Measurements from ENCODE around the gene TMPRSS7.
A peak's percentile ranks its signal among the peaks of the same experiment; 100 is the strongest.

TMPRSS7 gene

GRCh38 chr3:111999484-112000324, 34.8 kb upstream of the TMPRSS7 start:
- H3K27me3 ChIP-seq (ENCODE audit: insufficient read depth, low read depth, severe bottlenecking), result no peaks in the 10 kb centered on the region
- H3K27ac ChIP-seq, result peak overlapping the region; percentile 85
- DNase-seq, result no peak
- H3K36me3 ChIP-seq, result peaks cover 40% of the 10 kb centered on the region
- no peak for TF ChIP-seq CTCF (IDR thresholded peaks at IDR 0.05; ENCODE audit: low read depth, low read length)
- H3K9me3 ChIP-seq (ENCODE audit: severe bottlenecking), result no peaks in the 10 kb centered on the region
- H3K4me3 ChIP-seq (ENCODE audit: low read depth, low read length), result peak overlapping the region; percentile 86

DNA sequence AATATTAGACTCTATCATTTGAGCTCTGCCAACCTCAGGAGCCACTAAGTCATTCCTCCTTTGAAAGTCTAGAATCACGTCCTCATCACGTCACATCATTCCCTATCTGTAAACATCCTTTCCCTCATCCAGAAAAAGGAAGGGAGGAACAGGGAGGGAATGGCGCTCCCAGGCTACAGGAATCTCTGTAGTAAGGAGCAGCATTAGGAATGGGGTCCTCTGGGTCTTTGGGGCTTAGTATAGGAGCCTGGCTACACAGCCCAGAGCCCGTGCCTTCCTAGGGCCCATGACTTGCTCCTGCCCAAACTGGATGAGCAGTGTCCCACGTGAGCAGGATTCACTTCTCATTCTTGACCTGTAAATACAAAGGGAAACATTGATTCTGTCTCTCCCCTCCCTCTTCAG, 34.2 kb upstream of the TMPRSS7 start:
- Histone ChIP-seq H3K36me3 (peaks cover 47% of the 10 kb centered on the region), H3K27me3 (ENCODE audit: insufficient read depth, low read depth, severe bottlenecking) (no peaks in the 10 kb centered on the region), H3K27ac (no peak overlapping the region), H3K4me3 (ENCODE audit: low read depth, low read length) (peak overlapping the region; percentile 86; the same call in 1 of the 2 replicates), H3K9me3 (ENCODE audit: severe bottlenecking) (no peaks in the 10 kb centered on the region)
- no peak for TF ChIP-seq CTCF (IDR thresholded peaks at IDR 0.05; ENCODE audit: low read depth, low read length)
- no peak for DNase-seq

- Histone ChIP-seq H3K9me3 (ENCODE audit: severe bottlenecking) (no peaks in the 10 kb centered on the region), H3K36me3 (peaks cover 47% of the 10 kb centered on the region), H3K27me3 (ENCODE audit: insufficient read depth, low read depth, severe bottlenecking) (no peaks in the 10 kb centered on the region), H3K27ac (no peak overlapping the region), H3K4me3 (ENCODE audit: low read depth, low read length) (no peak overlapping the region)
- no peak for TF ChIP-seq CTCF (IDR thresholded peaks at IDR 0.05; ENCODE audit: low read depth, low read length)
- DNase-seq, result no peak
Measured at GRCh38 chr3:112000966-112001365, 33.6 kb upstream of the TMPRSS7 start.

DNA sequence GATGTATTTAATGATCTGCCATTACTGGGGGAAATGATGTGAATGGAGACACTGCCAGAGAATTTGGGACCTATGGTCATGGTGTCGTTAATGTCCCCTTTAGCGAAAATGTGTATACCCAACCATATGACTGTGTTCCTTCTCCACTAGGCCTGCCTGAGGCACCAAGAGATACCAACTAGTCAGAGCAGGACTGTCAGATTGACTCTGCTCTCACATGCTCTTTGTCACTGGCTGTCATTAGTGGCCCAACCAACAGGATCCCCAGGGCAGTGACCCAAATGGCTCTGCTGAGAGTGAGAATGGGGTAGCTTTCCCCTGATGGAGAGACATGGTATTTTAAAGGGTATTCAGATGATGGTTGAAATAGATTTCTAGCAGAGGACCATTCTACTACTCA, 33.0 kb upstream of the TMPRSS7 start:
- no peaks in the 10 kb centered on the region for H3K27me3 ChIP-seq (ENCODE audit: insufficient read depth, low read depth, severe bottlenecking)
- DNase-seq, result no peak
- no peak overlapping the region for H3K27ac ChIP-seq
- no peaks in the 10 kb centered on the region for H3K9me3 ChIP-seq (ENCODE audit: severe bottlenecking)
- no peak for TF ChIP-seq CTCF (IDR thresholded peaks at IDR 0.05; ENCODE audit: low read depth, low read length)
- no peak overlapping the region for H3K4me3 ChIP-seq (ENCODE audit: low read depth, low read length)
- H3K36me3 ChIP-seq, result peaks cover 47% of the 10 kb centered on the region

- Histone ChIP-seq H3K36me3 (peaks cover 47% of the 10 kb centered on the region), H3K27me3 (ENCODE audit: insufficient read depth, low read depth, severe bottlenecking) (no peaks in the 10 kb centered on the region), H3K27ac (no peak overlapping the region), H3K4me3 (ENCODE audit: low read depth, low read length) (no peak overlapping the region), H3K9me3 (ENCODE audit: severe bottlenecking) (no peaks in the 10 kb centered on the region)
- TF ChIP-seq CTCF (IDR thresholded peaks at IDR 0.05; ENCODE audit: low read depth, low read length), result no peak
- no peak for DNase-seq
Measured at GRCh38 chr3:112002096-112002971, 32.2 kb upstream of the TMPRSS7 start.
